BE2C (cell line): ENCODE data around the gene FIGNL2.
A peak's percentile ranks its signal among the peaks of the same experiment; 100 is the strongest.

Source experiments
- DNase-seq: peaks from one replicate; pipeline ENCODE4 v3.0.0-alpha.2; 2020
- H3K27me3 ChIP-seq: fragments of 250-450 bp; sonication (Bioruptor Pico); 2 replicates; pipeline ENCODE4 v1.5.1; 2020; ENCODE audit warnings: mild to moderate bottlenecking
- H3K36me3 ChIP-seq: fragments of 250-450 bp; sonication (Bioruptor Pico); 2 replicates; pipeline ENCODE4 v1.5.1; 2020; ENCODE audit warnings: mild to moderate bottlenecking
- H3K4me1 ChIP-seq: fragments of 250-450 bp; sonication (Bioruptor Pico); 2 replicates; pipeline ENCODE4 v1.5.1; 2020
- H3K4me3 ChIP-seq: 2 replicates; pipeline ENCODE4 v1.5.1; 2011; ENCODE audit warnings: low read depth, low read length
- H3K9me3 ChIP-seq: fragments of 250-450 bp; sonication (Bioruptor Pico); 2 replicates; pipeline ENCODE4 v1.5.1; 2020
- TF ChIP-seq, protein P1 (sequence below): IDR thresholded peaks from 2 replicates; pipeline ENCODE4 v1.5.1; 2012; ENCODE audit warnings: mild to moderate bottlenecking, low read depth, low read length

FIGNL2 gene

GRCh38 chr12:51863933-51864832 lies 15.7 kb upstream of the FIGNL2 start:
- Histone ChIP-seq H3K4me3 (peak overlapping the region; percentile 60), H3K4me1 (peaks cover 10% of the 10 kb centered on the region), H3K36me3 (no peaks in the 10 kb centered on the region), H3K27me3 (no peaks in the 10 kb centered on the region), H3K9me3 (no peaks in the 10 kb centered on the region)
- DNase-seq: peak; percentile 79
- TF ChIP-seq, protein P1, sequence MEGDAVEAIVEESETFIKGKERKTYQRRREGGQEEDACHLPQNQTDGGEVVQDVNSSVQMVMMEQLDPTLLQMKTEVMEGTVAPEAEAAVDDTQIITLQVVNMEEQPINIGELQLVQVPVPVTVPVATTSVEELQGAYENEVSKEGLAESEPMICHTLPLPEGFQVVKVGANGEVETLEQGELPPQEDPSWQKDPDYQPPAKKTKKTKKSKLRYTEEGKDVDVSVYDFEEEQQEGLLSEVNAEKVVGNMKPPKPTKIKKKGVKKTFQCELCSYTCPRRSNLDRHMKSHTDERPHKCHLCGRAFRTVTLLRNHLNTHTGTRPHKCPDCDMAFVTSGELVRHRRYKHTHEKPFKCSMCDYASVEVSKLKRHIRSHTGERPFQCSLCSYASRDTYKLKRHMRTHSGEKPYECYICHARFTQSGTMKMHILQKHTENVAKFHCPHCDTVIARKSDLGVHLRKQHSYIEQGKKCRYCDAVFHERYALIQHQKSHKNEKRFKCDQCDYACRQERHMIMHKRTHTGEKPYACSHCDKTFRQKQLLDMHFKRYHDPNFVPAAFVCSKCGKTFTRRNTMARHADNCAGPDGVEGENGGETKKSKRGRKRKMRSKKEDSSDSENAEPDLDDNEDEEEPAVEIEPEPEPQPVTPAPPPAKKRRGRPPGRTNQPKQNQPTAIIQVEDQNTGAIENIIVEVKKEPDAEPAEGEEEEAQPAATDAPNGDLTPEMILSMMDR: no peak

GRCh38 chr12:51863363-51863932 lies 14.9 kb upstream of the FIGNL2 start:
- H3K9me3 ChIP-seq: no peaks in the 10 kb centered on the region
- DNase-seq: no peak
- H3K27me3 ChIP-seq: no peaks in the 10 kb centered on the region
- TF ChIP-seq, protein P1: no peak
- H3K36me3 ChIP-seq: no peaks in the 10 kb centered on the region
- peak overlapping the region; percentile 60 for H3K4me3 ChIP-seq
- H3K4me1 ChIP-seq: peaks cover 6% of the 10 kb centered on the region

- peaks cover 1% of the 10 kb centered on the region for H3K4me1 ChIP-seq
- DNase-seq: no peak
- H3K9me3 ChIP-seq: no peaks in the 10 kb centered on the region
- H3K36me3 ChIP-seq: no peaks in the 10 kb centered on the region
- no peaks in the 10 kb centered on the region for H3K27me3 ChIP-seq
- TF ChIP-seq, protein P1: no peak
- no peak overlapping the region for H3K4me3 ChIP-seq
These were observed 14.4 kb upstream of the FIGNL2 start for GRCh38 chr12:51862947-51863346.

- H3K9me3 ChIP-seq: no peaks in the 10 kb centered on the region
- H3K4me1 ChIP-seq: no peaks in the 10 kb centered on the region
- H3K4me3 ChIP-seq: no peak overlapping the region
- DNase-seq: no peak
- TF ChIP-seq, protein P1: no peak
- no peaks in the 10 kb centered on the region for H3K27me3 ChIP-seq
- H3K36me3 ChIP-seq: no peaks in the 10 kb centered on the region
These were observed 12.5 kb upstream of the FIGNL2 start for GRCh38 chr12:51860986-51861385.

- H3K4me1 ChIP-seq: no peaks in the 10 kb centered on the region
- H3K36me3 ChIP-seq: no peaks in the 10 kb centered on the region
- H3K9me3 ChIP-seq: no peaks in the 10 kb centered on the region
- TF ChIP-seq, protein P1: no peak
- DNase-seq: no peak
- no peaks in the 10 kb centered on the region for H3K27me3 ChIP-seq
- H3K4me3 ChIP-seq: no peak overlapping the region
These were observed 7.3 kb upstream of the FIGNL2 start for GRCh38 chr12:51855586-51856428.
